IMR-90 (cell line): Measurements from ENCODE around the gene TOPORS. TPM values are rescaled to one million over a fixed set of nuclear protein-coding genes. Genes with fewer than 3 reads are reported as not detected.

Experiments
- ATAC-seq: fragments of 200-7000 bp; cut with Tn5 transposase; 2 replicates; pipeline ENCODE4 v1.9.1; 2020; ENCODE audit warnings: low read depth, mild to moderate bottlenecking, moderate library complexity
- BruUV-seq: library from RNA; stranded (reverse); fragments of 400-500 nt; replicated peaks from 2 replicates; lab custom pipeline; 2021; lab: Mats Ljungman, UMichigan
- CTCF ChIA-PET: fragments of 300-600 bp; formaldehyde crosslinking; extraction: SDS; loops from one replicate; lab custom pipeline; 2021; ENCODE audit warnings: antibody characterized with exemption; lab: Yijun Ruan, JAX
- POLR2A ChIA-PET: fragments of 300-600 bp; sonication (Branson Sonifier 250); formaldehyde crosslinking; loops from one replicate; lab custom pipeline; 2022; ENCODE audit warnings: antibody characterized with exemption; ENCODE audit not compliant: unreplicated experiment; lab: Charles Lee
- DNase-seq: peaks from one replicate; pipeline ENCODE4 v3.0.0; 2013
- H2AFZ ChIP-seq: replicated peaks from 2 replicates; pipeline ENCODE3; 2013; ENCODE audit warnings: low read length, mild to moderate bottlenecking; ENCODE audit not compliant: poor library complexity
- H2AK5ac ChIP-seq: 2 replicates; pipeline ENCODE4 v1.6.1; 2013; ENCODE audit warnings: low read depth, low read length, inconsistent platforms
- H2AK9ac ChIP-seq: replicated peaks from 2 replicates; pipeline ENCODE3; 2013; ENCODE audit warnings: mild to moderate bottlenecking, low read depth, low read length, moderate library complexity; ENCODE audit not compliant: poor library complexity
- H2BK120ac ChIP-seq: 2 replicates; pipeline ENCODE4 v1.6.1; 2013; ENCODE audit warnings: low read depth, low read length, inconsistent platforms
- H2BK15ac ChIP-seq: 3 replicates; pipeline ENCODE4 v1.6.1; 2013; ENCODE audit warnings: low read depth, low read length, inconsistent platforms
- H2BK20ac ChIP-seq: 2 replicates; pipeline ENCODE4 v1.6.1; 2013; ENCODE audit warnings: low read depth, mild to moderate bottlenecking, inconsistent platforms, low read length, moderate library complexity
- H2BK5ac ChIP-seq: 2 replicates; pipeline ENCODE4 v1.6.1; 2013; ENCODE audit warnings: mild to moderate bottlenecking, low read depth, low read length, inconsistent platforms; ENCODE audit not compliant: poor library complexity, severe bottlenecking
- H3K14ac ChIP-seq: replicated peaks from 2 replicates; pipeline ENCODE4 v1.6.1; 2013; ENCODE audit warnings: low read depth, low read length, inconsistent platforms
- H3K18ac ChIP-seq: 2 replicates; pipeline ENCODE4 v1.6.1; 2013; ENCODE audit warnings: low read depth, low read length, control low read depth
- H3K23ac ChIP-seq: 2 replicates; pipeline ENCODE4 v1.6.1; 2013; ENCODE audit warnings: low read depth, low read length, inconsistent platforms
- H3K27ac ChIP-seq: 2 replicates; pipeline ENCODE4 v1.5.1; 2013; ENCODE audit warnings: mild to moderate bottlenecking, control low read depth, low read length; ENCODE audit not compliant: insufficient read depth
- H3K27me3 ChIP-seq: 2 replicates; pipeline ENCODE4 v1.6.1; 2013; ENCODE audit warnings: low read length; ENCODE audit not compliant: control insufficient read depth, insufficient read depth
- H3K36me3 ChIP-seq: 2 replicates; pipeline ENCODE4 v1.6.1; 2013; ENCODE audit warnings: low read length, mixed read lengths; ENCODE audit not compliant: control insufficient read depth, insufficient read depth
- H3K4ac ChIP-seq: 2 replicates; pipeline ENCODE4 v1.6.1; 2013; ENCODE audit warnings: low read depth, low read length, inconsistent platforms
- H3K4me1 ChIP-seq: 2 replicates; pipeline ENCODE4 v1.6.1; 2013; ENCODE audit warnings: low read length, mixed read lengths; ENCODE audit not compliant: control insufficient read depth, insufficient read depth
- H3K4me2 ChIP-seq: 2 replicates; pipeline ENCODE4 v1.6.1; 2013; ENCODE audit warnings: low read depth, mild to moderate bottlenecking, control low read depth, low read length, moderate library complexity
- H3K4me3 ChIP-seq: 2 replicates; pipeline ENCODE4 v1.5.1; 2013; ENCODE audit warnings: low read depth, mild to moderate bottlenecking, control low read depth, low read length, moderate library complexity; ENCODE audit not compliant: insufficient read depth
- H3K56ac ChIP-seq: 2 replicates; pipeline ENCODE4 v1.6.1; 2013; ENCODE audit warnings: low read length, inconsistent platforms; ENCODE audit not compliant: insufficient read depth; ENCODE audit errors: extremely low read depth
- H3K79me1 ChIP-seq, 2 experiments: 2 replicates each; pipeline ENCODE4 v1.6.1; 2013; ENCODE audit warnings: low read length in 2 of 2, inconsistent platforms in 1 of 2, low read depth in 1 of 2
- H3K9ac ChIP-seq: 2 replicates; pipeline ENCODE4 v1.6.1; 2013; ENCODE audit warnings: low read depth, low read length, control low read depth
- H3K9me1 ChIP-seq: 2 replicates; pipeline ENCODE4 v1.6.1; 2013; ENCODE audit warnings: low read length, inconsistent platforms; ENCODE audit not compliant: insufficient read depth
- H3K9me3 ChIP-seq: 2 replicates; pipeline ENCODE4 v1.6.1; 2013; ENCODE audit warnings: low read length; ENCODE audit not compliant: control insufficient read depth, insufficient read depth
- H4K20me1 ChIP-seq: 2 replicates; pipeline ENCODE4 v1.6.1; 2013; ENCODE audit warnings: low read length, inconsistent platforms; ENCODE audit not compliant: insufficient read depth
- H4K5ac ChIP-seq: 2 replicates; pipeline ENCODE4 v1.6.1; 2013; ENCODE audit warnings: mild to moderate bottlenecking, low read depth, low read length, control low read depth
- H4K8ac ChIP-seq, 2 experiments: 2 replicates each; pipeline ENCODE4 v1.6.1; 2013; ENCODE audit warnings: low read depth in 2 of 2, low read length in 2 of 2, control low read depth in 1 of 2, inconsistent platforms in 1 of 2
- H4K91ac ChIP-seq: 2 replicates; pipeline ENCODE4 v1.6.1; 2013; ENCODE audit warnings: low read depth, low read length, inconsistent platforms; ENCODE audit not compliant: insufficient read depth
- CEBPB ChIP-seq: IDR thresholded peaks from 2 replicates; pipeline ENCODE4 v1.6.1; 2012; ENCODE audit warnings: low read depth, low read length, improper control_type of control experiment
- POLR2A ChIP-seq: IDR thresholded peaks from 2 replicates; pipeline ENCODE4 v1.6.1; 2012; ENCODE audit warnings: mild to moderate bottlenecking, low read depth, low read length
- RAD21 ChIP-seq: IDR thresholded peaks from 2 replicates; pipeline ENCODE4 v1.6.1; 2012; ENCODE audit warnings: low read length, improper control_type of control experiment
- SMC3 ChIP-seq: fragments of 150-350 bp; IDR thresholded peaks from 2 replicates; pipeline ENCODE4 v1.6.1; 2016; ENCODE audit warnings: low read depth, mild to moderate bottlenecking, antibody characterized with exemption, low read length, moderate library complexity
- USF2 ChIP-seq: fragments of 150-350 bp; IDR thresholded peaks from 2 replicates; pipeline ENCODE4 v1.6.1; 2017; ENCODE audit warnings: mild to moderate bottlenecking, antibody characterized with exemption, low read length, low read depth
- WGBS, 2 experiments: methylation state at CpG; one replicate each; pipeline versions ENCODE4 v1.1.5 to v1.1.7; 2013; ENCODE audit warnings: missing lambda C conversion rate in 2 of 2; ENCODE audit not compliant: insufficient read length in 1 of 2; ENCODE audit errors: extremely low coverage in 2 of 2; 5-methylcytosine and 5-hydroxymethylcytosine counted together
- dilution Hi-C: fragments of 300-500 bp; cut with HindIII; formaldehyde crosslinking; loops from one replicate; pipeline ENCODE4 v1.14.3; 2018; ENCODE audit warnings: low sequenced_read_pairs; ENCODE audit not compliant: unreplicated experiment
- in situ Hi-C: fragments of 300-500 bp; cut with MboI; formaldehyde crosslinking; loops from 3 replicates; pipeline ENCODE4 v1.14.3; 2019; ENCODE audit warnings: low sequenced_read_pairs, inconsistent platforms, mixed read lengths
- intact Hi-C: fragments of 100-400 bp; cut with micrococcal nuclease; formaldehyde crosslinking; loops from 2 replicates; pipeline ENCODE4 v1.10.0; 2022
- polyA plus RNA-seq, 3 experiments: library from polyadenylated mRNA; depleted of rRNA; stranded (reverse); fragments of >200 nt; gene quantifications; 2 replicates each; pipeline ENCODE4 v1.2.3, GENCODE V29; 2012; ENCODE audit warnings: low replicate concordance in 1 of 3
- total RNA-seq: library from RNA; depleted of rRNA; stranded (reverse); fragments of >200 nt; gene quantifications from 2 replicates; pipeline ENCODE4 v1.2.3, GENCODE V29; 2012

TOPORS gene
- total and polyA plus RNA-seq, 2 of the 4 experiments (the other 2 are of a cell fraction): 7.4 to 27.8 TPM

DNA sequence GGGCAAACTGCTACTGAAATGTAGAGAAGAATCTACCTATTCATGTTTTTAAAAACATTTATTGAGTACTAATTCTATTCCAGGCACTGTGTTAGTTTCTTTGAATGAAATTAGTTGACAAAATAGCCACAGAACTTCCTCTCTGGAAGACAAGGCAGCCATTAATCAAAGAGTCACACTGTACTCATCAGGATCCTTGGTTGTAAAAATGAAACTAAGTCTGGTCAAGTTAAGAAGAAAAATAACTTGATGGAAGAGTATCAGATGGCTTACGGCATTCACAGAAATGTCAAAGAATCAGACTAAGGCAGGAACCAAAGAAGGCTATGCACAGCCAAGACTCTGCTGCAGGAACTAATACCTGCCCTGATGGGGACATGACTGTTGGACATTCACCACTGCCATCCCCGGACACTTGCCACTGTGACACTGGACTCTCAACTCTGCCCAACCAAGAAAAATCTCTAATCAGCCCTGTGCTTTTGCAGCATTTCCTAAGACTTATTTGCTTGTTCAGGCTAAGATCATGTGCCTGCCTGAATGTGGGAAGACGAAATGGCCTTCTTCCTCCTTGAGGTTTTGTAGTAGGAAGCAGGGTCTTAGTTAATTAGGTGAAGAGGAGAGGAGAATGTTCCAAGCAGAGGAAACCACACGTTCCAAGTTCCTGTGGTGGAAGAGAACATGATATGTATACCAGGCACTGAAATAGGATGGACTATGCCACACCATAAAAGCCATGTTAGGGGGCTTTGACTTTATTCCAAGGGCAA lies 43.9 kb upstream of the TOPORS start:
- intact Hi-C loops: no loop called here

More for the DNA sequence above, 43.9 kb upstream of the TOPORS start:
- H2AK5ac ChIP-seq: no peak overlapping the region
- H2BK120ac ChIP-seq: no peak overlapping the region
- TF ChIP-seq POLR2A: no peak
- TF ChIP-seq RAD21: no peak
- no peak for TF ChIP-seq CEBPB
- TF ChIP-seq USF2: no peak
- TF ChIP-seq SMC3: no peak
- ATAC-seq (no peak), DNase-seq (no peak)
- H3K4me2 ChIP-seq: no peak overlapping the region
- ChIA-PET POLR2A (no interaction called here), CTCF (interaction anchor here (0.6 kb wide), 1 partner anchor 241 kb away, joined by 3 read pairs; no protein-coding TSS in a partner anchor)
- no peaks in the 10 kb centered on the region for H4K20me1 ChIP-seq
- H3K9ac ChIP-seq: no peak overlapping the region
- H3K18ac ChIP-seq: no peak overlapping the region
- no peak overlapping the region for H4K5ac ChIP-seq
- no TSS peak for BruUV-seq
- H3K36me3 ChIP-seq: no peaks in the 10 kb centered on the region
- H3K56ac ChIP-seq: no peak overlapping the region
- no peak overlapping the region for H3K4me3 ChIP-seq
- H4K91ac ChIP-seq: no peak overlapping the region
- H3K27me3 ChIP-seq: peaks cover 5% of the 10 kb centered on the region
- H2AFZ ChIP-seq: peak overlapping the region; percentile 23
- H4K8ac ChIP-seq: no peak overlapping the region
- no peak overlapping the region for H2BK15ac ChIP-seq
- no peaks in the 10 kb centered on the region for H3K79me1 ChIP-seq
- H2BK5ac ChIP-seq: no peak overlapping the region
- H3K4ac ChIP-seq: no peak overlapping the region
- dilution Hi-C loops (no loop called here), in situ Hi-C loops (no loop called here)
- no peak overlapping the region for H2AK9ac ChIP-seq
- 92% methylated on average over 2 of the region's 4 CpGs; no CpG with 5 or more reads in 1 of the 2 experiments for WGBS, 2 experiments
- no peak overlapping the region for H3K23ac ChIP-seq
- no peaks in the 10 kb centered on the region for H3K4me1 ChIP-seq
- H3K14ac ChIP-seq: no peak overlapping the region
- H2BK20ac ChIP-seq: no peak overlapping the region
- H3K27ac ChIP-seq: no peak overlapping the region
- no peaks in the 10 kb centered on the region for H3K9me3 ChIP-seq
- H3K9me1 ChIP-seq: no peaks in the 10 kb centered on the region
